GM12878 (cell line): ENCODE results near the gene CEP170B.

Experiments
- CBX5 ChIP-seq: sonication (generic); IDR thresholded peaks from 2 replicates; pipeline ENCODE4 v1.6.1; 2016; ENCODE audit warnings: low read depth, moderate library complexity, mild to moderate bottlenecking, inconsistent platforms
- CTCF ChIP-seq, 3 experiments: IDR thresholded peaks in 2 of 3; conservative IDR thresholded peaks in 1 of 3; 2 replicates each; pipeline ENCODE4 v1.5.1; 2011; ENCODE audit warnings: low read depth in 3 of 3, low read length in 3 of 3, mild to moderate bottlenecking in 3 of 3, control low read depth in 2 of 3, moderate library complexity in 2 of 3, inconsistent platforms in 1 of 3, mixed read lengths in 1 of 3; ENCODE audit not compliant: control insufficient read depth in 2 of 3, insufficient read depth in 1 of 3; ENCODE audit errors: extremely low read depth in 1 of 3
- E4F1 ChIP-seq: fragments of 450-650 bp; IDR thresholded peaks from 2 replicates; pipeline ENCODE4 v1.6.1; 2018; ENCODE audit warnings: borderline replicate concordance, mild to moderate bottlenecking; ENCODE audit not compliant: partially characterized antibody
- FOXK2 ChIP-seq: fragments of 450-650 bp; IDR thresholded peaks from 2 replicates; pipeline ENCODE4 v1.6.1; 2017; ENCODE audit warnings: mild to moderate bottlenecking, moderate library complexity
- SKIL ChIP-seq: fragments of 450-650 bp; IDR thresholded peaks from 2 replicates; pipeline ENCODE4 v1.6.1; 2017; ENCODE audit warnings: mild to moderate bottlenecking, low read depth, inconsistent platforms; ENCODE audit not compliant: poor library complexity, severe bottlenecking
- STAT1 ChIP-seq: fragments of 450-650 bp; conservative IDR thresholded peaks from 2 replicates; pipeline ENCODE4 v1.6.1; 2014; ENCODE audit warnings: antibody characterized with exemption, mild to moderate bottlenecking
- ZBTB33 ChIP-seq: fragments of 450-650 bp; IDR thresholded peaks from 2 replicates; pipeline ENCODE4 v1.6.1; 2017; ENCODE audit warnings: mild to moderate bottlenecking

- TF ChIP-seq E4F1 (no peak), CBX5 (no peak), STAT1 (no peak), FOXK2 (no peak), CTCF (IDR thresholded peaks at IDR 0.05 in 2 of 3, conservative IDR thresholded peaks at IDR 0.05 in 1 of 3; ENCODE audit: control insufficient read depth in 2 of 3, extremely low read depth in 1 of 3, insufficient read depth in 1 of 3, low read depth in 3 of 3, low read length in 3 of 3) (no peak), ZBTB33 (no peak), SKIL (no peak)
Observed at GRCh38 chr14:104821971-104822608, 43.0 kb upstream of the CEP170B start.
